Bronchial epithelial cell (primary cell): ENCODE measurements around the gene SMOC1. TPM values are rescaled to one million over a fixed set of nuclear protein-coding genes. Genes with fewer than 3 reads are reported as not detected.

Experiments
- DNase-seq: peaks from one replicate; pipeline ENCODE4 v3.0.0-alpha.2; 2010; ENCODE audit warnings: low read depth
- FAIRE-seq: peaks from 2 replicates; lab custom pipeline; 2011; peaks lifted over from hg19 to GRCh38; lab: Jason Lieb, UNC
- H3K27me3 ChIP-seq: 2 replicates; pipeline ENCODE4 v1.5.1; 2011; ENCODE audit warnings: low read length; ENCODE audit not compliant: control insufficient read depth, insufficient read depth
- H3K36me3 ChIP-seq: 2 replicates; pipeline ENCODE4 v1.5.1; 2011; ENCODE audit warnings: low read length; ENCODE audit not compliant: control insufficient read depth, insufficient read depth
- H3K4me3 ChIP-seq: 2 replicates; pipeline ENCODE4 v1.5.1; 2011; ENCODE audit warnings: mild to moderate bottlenecking, low read depth, low read length, control low read depth
- CTCF ChIP-seq: IDR thresholded peaks from 2 replicates; pipeline ENCODE4 v1.5.1; 2011; ENCODE audit warnings: mild to moderate bottlenecking, moderate library complexity, low read length, control low read depth, inconsistent platforms; ENCODE audit not compliant: insufficient read depth, severe bottlenecking
- total RNA-seq: library from RNA; depleted of rRNA; stranded (reverse); fragments of >200 nt; gene quantifications from 2 replicates; pipeline ENCODE4 v1.2.1, GENCODE V29; 2014

Gene SMOC1
- total RNA-seq, 1 donor from 2014 or later = 16.3 TPM

- DNase-seq (no peak), FAIRE-seq (no peak)
- Histone ChIP-seq H3K4me3 (no peak overlapping the region), H3K27me3 (no peaks in the 10 kb centered on the region), H3K36me3 (peaks cover 1% of the 10 kb centered on the region)
- no peak for TF ChIP-seq CTCF
Observed at GRCh38 chr14:70020352-70021170, 141.3 kb downstream of the SMOC1 start.

GRCh38 chr14:70021548-70022220 is 142.5 kb downstream of the SMOC1 start:
- peaks cover 1% of the 10 kb centered on the region for H3K36me3 ChIP-seq
- FAIRE-seq = no peak
- TF ChIP-seq CTCF = no peak
- H3K4me3 ChIP-seq = no peak overlapping the region
- no peaks in the 10 kb centered on the region for H3K27me3 ChIP-seq
- no peak for DNase-seq

DNA sequence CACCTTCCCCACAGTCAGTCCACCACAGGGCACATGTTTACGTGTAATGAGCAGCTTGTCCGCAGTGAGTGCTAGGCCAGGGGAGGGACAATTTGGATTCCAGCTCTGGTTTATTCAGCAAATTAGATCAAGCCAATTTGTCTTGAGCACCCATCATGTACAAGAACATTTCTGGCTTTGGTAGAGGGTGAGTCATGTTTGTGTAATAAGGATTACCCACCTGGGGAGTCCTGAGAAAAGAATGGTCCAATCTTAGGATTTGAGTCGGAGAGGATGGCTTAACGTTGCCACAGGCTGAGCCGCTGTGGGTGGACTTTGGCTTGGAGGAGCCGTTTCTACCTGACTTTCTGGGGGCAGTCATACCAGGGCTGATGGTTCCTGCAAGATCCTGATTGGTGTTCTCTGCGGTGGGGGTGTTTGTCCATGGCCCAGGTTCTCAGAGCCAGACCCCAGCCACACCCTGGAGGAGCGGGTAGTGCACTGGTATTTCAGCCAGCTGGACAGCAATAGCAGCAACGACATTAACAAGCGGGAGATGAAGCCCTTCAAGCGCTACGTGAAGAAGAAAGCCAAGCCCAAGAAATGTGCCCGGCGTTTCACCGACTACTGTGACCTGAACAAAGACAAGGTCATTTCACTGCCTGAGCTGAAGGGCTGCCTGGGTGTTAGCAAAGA is 143.7 kb downstream of the SMOC1 start:
- no peak for FAIRE-seq
- no peaks in the 10 kb centered on the region for H3K27me3 ChIP-seq
- H3K4me3 ChIP-seq = no peak overlapping the region
- TF ChIP-seq CTCF = no peak
- peaks cover 1% of the 10 kb centered on the region for H3K36me3 ChIP-seq
- DNase-seq = peak; percentile 56

GRCh38 chr14:70023871-70024270 is 144.7 kb downstream of the SMOC1 start:
- Histone ChIP-seq H3K36me3 (peaks cover 1% of the 10 kb centered on the region), H3K4me3 (no peak overlapping the region), H3K27me3 (no peaks in the 10 kb centered on the region)
- no peak for TF ChIP-seq CTCF
- FAIRE-seq = no peak
- DNase-seq = no peak

GRCh38 chr14:70027785-70028428 is 148.7 kb downstream of the SMOC1 start:
- FAIRE-seq (no peak), DNase-seq (peak; percentile 32)
- peaks cover 1% of the 10 kb centered on the region for H3K36me3 ChIP-seq
- H3K27me3 ChIP-seq = no peaks in the 10 kb centered on the region
- peak; percentile 92 for TF ChIP-seq CTCF
- no peak overlapping the region for H3K4me3 ChIP-seq
